Fibroblast of lung (primary cell): ENCODE results near the gene LMAN1L. TPM values are rescaled to one million over a fixed set of nuclear protein-coding genes. Genes with fewer than 3 reads are reported as not detected.
A peak's percentile ranks its signal among the peaks of the same experiment; 100 is the strongest.

Source experiments
- DNase-seq, 2 donors: peaks; one replicate each; pipeline versions ENCODE4 v3.0.0 to v3.0.0-alpha.2; 2010; ENCODE audit warnings: low read depth in 2 of 2
- H2AFZ ChIP-seq: 2 replicates; pipeline ENCODE4 v1.5.1; 2012; ENCODE audit warnings: low read length, control low read depth, inconsistent platforms
- H3K27ac ChIP-seq: 2 replicates; pipeline ENCODE4 v1.5.1; 2011; ENCODE audit warnings: low read length, control low read depth; ENCODE audit not compliant: insufficient read depth
- H3K27me3 ChIP-seq: 2 replicates; pipeline ENCODE4 v1.5.1; 2011; ENCODE audit warnings: mild to moderate bottlenecking, low read length; ENCODE audit not compliant: control insufficient read depth, insufficient read depth
- H3K36me3 ChIP-seq: 2 replicates; pipeline ENCODE4 v1.5.1; 2011; ENCODE audit warnings: low read length; ENCODE audit not compliant: control insufficient read depth, insufficient read depth
- H3K4me1 ChIP-seq: 2 replicates; pipeline ENCODE4 v1.5.1; 2011; ENCODE audit warnings: low read length; ENCODE audit not compliant: control insufficient read depth, insufficient read depth; ENCODE audit errors: extremely low read depth
- H3K4me2 ChIP-seq: 2 replicates; pipeline ENCODE4 v1.5.1; 2011; ENCODE audit warnings: low read length, control low read depth; ENCODE audit not compliant: insufficient read depth; ENCODE audit errors: extremely low read depth
- H3K4me3 ChIP-seq, 4 experiments: fragments of 200-600 bp in 1 of 4; sonication (generic) in 1 of 4; replicated peaks in 1 of 4; 2 replicates each; pipeline ENCODE4 v1.5.1; 2011 to 2016; ENCODE audit warnings: low read length in 4 of 4, low read depth in 3 of 4, mild to moderate bottlenecking in 3 of 4, control low read depth in 2 of 4, inconsistent platforms in 1 of 4, mixed read lengths in 1 of 4; ENCODE audit not compliant: insufficient read depth in 1 of 4; ENCODE audit errors: control extremely low read depth in 1 of 4
- H3K79me2 ChIP-seq: 2 replicates; pipeline ENCODE4 v1.5.1; 2012; ENCODE audit warnings: mild to moderate bottlenecking, low read length, inconsistent platforms; ENCODE audit not compliant: control insufficient read depth, insufficient read depth
- H3K9ac ChIP-seq: 2 replicates; pipeline ENCODE4 v1.5.1; 2011; ENCODE audit warnings: mild to moderate bottlenecking, low read length, control low read depth; ENCODE audit not compliant: insufficient read depth
- H3K9me3 ChIP-seq: 2 replicates; pipeline ENCODE4 v1.5.1; 2012; ENCODE audit warnings: low read depth, low read length; ENCODE audit not compliant: control insufficient read depth, insufficient read depth
- H4K20me1 ChIP-seq: 2 replicates; pipeline ENCODE4 v1.5.1; 2011; ENCODE audit warnings: low read length; ENCODE audit not compliant: control insufficient read depth, insufficient read depth; ENCODE audit errors: extremely low read depth
- EZH2 ChIP-seq: IDR thresholded peaks from 2 replicates; pipeline ENCODE4 v1.5.1; 2012; ENCODE audit warnings: low read length, control low read depth, mild to moderate bottlenecking; ENCODE audit errors: missing control alignments
- polyA plus RNA-seq, 2 donors: library from polyadenylated mRNA; depleted of rRNA in 1 of 2; stranded (reverse) in 1 of 2; unstranded in 1 of 2; fragments of >200 nt; gene quantifications; 2 replicates each; pipeline ENCODE4 v1.2.1, GENCODE V29; 2011 to 2012; ENCODE audit warnings: missing spikeins in 1 of 2
- total RNA-seq: library from RNA; depleted of rRNA; stranded (reverse); fragments of >200 nt; gene quantifications from 2 replicates; pipeline ENCODE4 v1.2.1, GENCODE V29; 2014
- TF ChIP-seq, protein P1 (sequence below), 2 donors: IDR thresholded peaks in 1 of 2; conservative IDR thresholded peaks in 1 of 2; 1 replicate in 1 of 2; 2 replicates in 1 of 2; pipeline ENCODE4 v1.5.1; 2011 to 2012; ENCODE audit warnings: low read length in 2 of 2, control low read depth in 1 of 2, inconsistent platforms in 1 of 2, low read depth in 1 of 2, mild to moderate bottlenecking in 1 of 2

LMAN1L gene
- total and polyA plus RNA-seq, 2 donors (not counting 1 experiment from before 2014, with no cell fraction given): not detected

DNA sequence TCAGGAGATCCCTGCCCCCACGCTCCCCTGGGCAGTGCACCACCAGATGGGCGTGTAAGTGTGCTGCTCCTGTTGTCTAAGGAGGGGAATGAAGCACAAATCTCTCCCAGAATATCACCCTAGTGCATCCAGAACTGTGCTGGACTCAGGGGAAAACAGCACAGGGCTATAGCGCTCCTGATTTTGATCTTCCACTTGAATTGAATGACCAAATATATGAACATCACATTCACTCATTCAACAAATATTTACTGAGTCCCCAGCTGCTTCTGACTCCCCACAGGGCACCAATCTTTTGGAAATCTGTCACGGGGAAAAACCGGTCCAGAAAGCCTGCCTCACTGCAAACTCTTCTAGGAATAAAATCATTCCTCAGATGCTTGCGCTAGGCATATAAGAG is 16.2 kb downstream of the LMAN1L start:
- H3K79me2 ChIP-seq: no peaks in the 10 kb centered on the region
- no peak overlapping the region for H3K27ac ChIP-seq
- H3K4me1 ChIP-seq: no peaks in the 10 kb centered on the region
- DNase-seq: no peak
- TF ChIP-seq, protein P1, sequence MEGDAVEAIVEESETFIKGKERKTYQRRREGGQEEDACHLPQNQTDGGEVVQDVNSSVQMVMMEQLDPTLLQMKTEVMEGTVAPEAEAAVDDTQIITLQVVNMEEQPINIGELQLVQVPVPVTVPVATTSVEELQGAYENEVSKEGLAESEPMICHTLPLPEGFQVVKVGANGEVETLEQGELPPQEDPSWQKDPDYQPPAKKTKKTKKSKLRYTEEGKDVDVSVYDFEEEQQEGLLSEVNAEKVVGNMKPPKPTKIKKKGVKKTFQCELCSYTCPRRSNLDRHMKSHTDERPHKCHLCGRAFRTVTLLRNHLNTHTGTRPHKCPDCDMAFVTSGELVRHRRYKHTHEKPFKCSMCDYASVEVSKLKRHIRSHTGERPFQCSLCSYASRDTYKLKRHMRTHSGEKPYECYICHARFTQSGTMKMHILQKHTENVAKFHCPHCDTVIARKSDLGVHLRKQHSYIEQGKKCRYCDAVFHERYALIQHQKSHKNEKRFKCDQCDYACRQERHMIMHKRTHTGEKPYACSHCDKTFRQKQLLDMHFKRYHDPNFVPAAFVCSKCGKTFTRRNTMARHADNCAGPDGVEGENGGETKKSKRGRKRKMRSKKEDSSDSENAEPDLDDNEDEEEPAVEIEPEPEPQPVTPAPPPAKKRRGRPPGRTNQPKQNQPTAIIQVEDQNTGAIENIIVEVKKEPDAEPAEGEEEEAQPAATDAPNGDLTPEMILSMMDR (conservative IDR thresholded peaks at IDR 0.05 in 1 of 2, IDR thresholded peaks at IDR 0.05 in 1 of 2; ENCODE audit: low read depth in 1 of 2, low read length in 2 of 2): no peak
- TF ChIP-seq EZH2: no peak
- H3K4me2 ChIP-seq: no peak overlapping the region
- H4K20me1 ChIP-seq: no peaks in the 10 kb centered on the region
- peaks cover 17% of the 10 kb centered on the region for H3K27me3 ChIP-seq
- H3K36me3 ChIP-seq: no peaks in the 10 kb centered on the region
- H2AFZ ChIP-seq: no peak overlapping the region
- no peak overlapping the region for H3K4me3 ChIP-seq
- no peaks in the 10 kb centered on the region for H3K9me3 ChIP-seq
- no peak overlapping the region for H3K9ac ChIP-seq

GRCh38 chr15:74829486-74829885 is 16.9 kb downstream of the LMAN1L start:
- Histone ChIP-seq H3K9ac (no peak overlapping the region), H2AFZ (no peak overlapping the region), H3K27ac (no peak overlapping the region), H3K4me1 (no peaks in the 10 kb centered on the region), H4K20me1 (no peaks in the 10 kb centered on the region), H3K4me3 (no peak overlapping the region), H3K9me3 (no peaks in the 10 kb centered on the region), H3K4me2 (no peak overlapping the region), H3K79me2 (no peaks in the 10 kb centered on the region), H3K27me3 (peaks cover 12% of the 10 kb centered on the region), H3K36me3 (no peaks in the 10 kb centered on the region)
- DNase-seq: peak in 1 of 2 donors; percentile 19
- TF ChIP-seq EZH2: no peak
- TF ChIP-seq, protein P1 (conservative IDR thresholded peaks at IDR 0.05 in 1 of 2, IDR thresholded peaks at IDR 0.05 in 1 of 2; ENCODE audit: low read depth in 1 of 2, low read length in 2 of 2): no peak

GRCh38 chr15:74829991-74830390 is 17.4 kb downstream of the LMAN1L start:
- H3K9ac ChIP-seq: no peak overlapping the region
- peaks cover 10% of the 10 kb centered on the region for H3K27me3 ChIP-seq
- no peaks in the 10 kb centered on the region for H3K79me2 ChIP-seq
- H3K4me3 ChIP-seq: no peak overlapping the region
- no peak overlapping the region for H3K27ac ChIP-seq
- no peaks in the 10 kb centered on the region for H3K36me3 ChIP-seq
- no peak overlapping the region for H3K4me2 ChIP-seq
- no peaks in the 10 kb centered on the region for H4K20me1 ChIP-seq
- no peaks in the 10 kb centered on the region for H3K9me3 ChIP-seq
- H2AFZ ChIP-seq: no peak overlapping the region
- no peak for TF ChIP-seq EZH2
- TF ChIP-seq, protein P1 (conservative IDR thresholded peaks at IDR 0.05 in 1 of 2, IDR thresholded peaks at IDR 0.05 in 1 of 2; ENCODE audit: low read depth in 1 of 2, low read length in 2 of 2): no peak
- DNase-seq: no peak
- no peaks in the 10 kb centered on the region for H3K4me1 ChIP-seq
